VCaP (cell line): Measurements from ENCODE around the gene FRK.
"Not testable (repeated sequence)": the region's sequence is repeated elsewhere in the genome, so short reads cannot be mapped to it uniquely, and the experiment has no call there.

Experiments used
- H3K27ac ChIP-seq: fragments of 450-650 bp; 2 replicates; pipeline ENCODE4 v1.5.1; 2017
- TF ChIP-seq, protein P1 (sequence below): fragments of 450-650 bp; conservative IDR thresholded peaks from 2 replicates; pipeline ENCODE4 v1.5.1; 2017; ENCODE audit warnings: mild to moderate bottlenecking, moderate library complexity

The FRK gene

GRCh38 chr6:115969207-115969929 lies 91.3 kb downstream of the FRK start:
- no peak overlapping the region for H3K27ac ChIP-seq
- TF ChIP-seq, protein P1, sequence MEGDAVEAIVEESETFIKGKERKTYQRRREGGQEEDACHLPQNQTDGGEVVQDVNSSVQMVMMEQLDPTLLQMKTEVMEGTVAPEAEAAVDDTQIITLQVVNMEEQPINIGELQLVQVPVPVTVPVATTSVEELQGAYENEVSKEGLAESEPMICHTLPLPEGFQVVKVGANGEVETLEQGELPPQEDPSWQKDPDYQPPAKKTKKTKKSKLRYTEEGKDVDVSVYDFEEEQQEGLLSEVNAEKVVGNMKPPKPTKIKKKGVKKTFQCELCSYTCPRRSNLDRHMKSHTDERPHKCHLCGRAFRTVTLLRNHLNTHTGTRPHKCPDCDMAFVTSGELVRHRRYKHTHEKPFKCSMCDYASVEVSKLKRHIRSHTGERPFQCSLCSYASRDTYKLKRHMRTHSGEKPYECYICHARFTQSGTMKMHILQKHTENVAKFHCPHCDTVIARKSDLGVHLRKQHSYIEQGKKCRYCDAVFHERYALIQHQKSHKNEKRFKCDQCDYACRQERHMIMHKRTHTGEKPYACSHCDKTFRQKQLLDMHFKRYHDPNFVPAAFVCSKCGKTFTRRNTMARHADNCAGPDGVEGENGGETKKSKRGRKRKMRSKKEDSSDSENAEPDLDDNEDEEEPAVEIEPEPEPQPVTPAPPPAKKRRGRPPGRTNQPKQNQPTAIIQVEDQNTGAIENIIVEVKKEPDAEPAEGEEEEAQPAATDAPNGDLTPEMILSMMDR = no peak

DNA sequence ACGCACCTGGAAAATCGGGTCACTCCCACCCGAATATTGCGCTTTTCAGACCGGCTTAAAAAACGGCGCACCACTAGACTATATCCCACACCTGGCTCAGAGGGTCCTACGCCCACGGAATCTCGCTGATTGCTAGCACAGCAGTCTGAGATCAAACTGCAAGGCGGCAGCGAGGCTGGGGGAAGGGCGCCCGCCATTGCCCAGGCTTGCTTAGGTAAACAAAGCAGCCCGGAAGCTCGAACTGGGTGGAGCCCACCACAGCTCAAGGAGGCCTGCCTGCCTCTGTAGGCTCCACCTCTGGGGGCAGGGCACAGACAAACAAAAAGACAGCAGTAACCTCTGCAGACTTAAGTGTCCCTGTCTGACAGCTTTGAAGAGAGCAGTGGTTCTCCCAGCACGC lies 100.4 kb downstream of the FRK start:
- H3K27ac ChIP-seq = not testable (repeated sequence)

DNA sequence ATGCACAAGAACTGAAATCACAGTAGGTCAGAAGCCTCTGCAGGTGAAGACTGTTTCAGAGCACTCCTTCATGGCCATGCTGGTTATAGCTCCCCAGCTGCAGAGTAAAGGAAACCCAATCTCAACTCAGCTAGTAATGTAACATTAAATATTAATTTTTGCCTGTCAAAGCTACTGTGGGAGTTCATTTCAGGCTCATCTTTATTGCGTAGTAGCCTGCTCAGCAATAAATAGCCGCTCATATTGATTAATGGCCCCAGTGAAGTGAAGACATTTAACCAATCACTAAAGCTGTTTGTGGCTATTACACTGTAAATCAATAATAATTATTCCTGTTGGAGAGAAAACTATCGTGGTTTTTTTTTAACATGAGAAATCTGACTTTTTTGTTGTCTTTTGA lies 101.7 kb downstream of the FRK start:
- TF ChIP-seq, protein P1 = no peak

DNA sequence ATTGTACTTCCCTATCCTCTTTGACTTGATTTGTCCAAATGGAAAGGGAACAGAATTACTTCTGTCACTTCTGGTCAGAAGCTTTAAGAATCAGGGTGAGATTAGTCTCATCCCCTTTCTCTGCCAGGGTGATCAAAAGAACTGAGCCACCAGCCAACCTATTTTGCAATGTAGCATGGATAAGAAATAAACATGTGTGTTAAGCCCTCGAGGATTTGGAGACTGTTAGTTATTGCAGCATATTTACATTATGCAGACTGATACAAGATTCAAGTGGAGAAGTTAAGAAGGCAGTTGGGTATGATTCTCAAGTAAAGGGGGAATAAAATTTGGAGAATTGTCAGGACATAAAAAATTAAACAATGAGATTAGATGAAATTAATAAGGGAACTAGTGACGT lies 106.0 kb downstream of the FRK start:
- TF ChIP-seq, protein P1 = no peak
- no peak overlapping the region for H3K27ac ChIP-seq

More for the DNA sequence above, 101.7 kb downstream of the FRK start:
- no peak overlapping the region for H3K27ac ChIP-seq

GRCh38 chr6:115948751-115949150 lies 111.9 kb downstream of the FRK start:
- TF ChIP-seq, protein P1 = no peak
- H3K27ac ChIP-seq = no peak overlapping the region

DNA sequence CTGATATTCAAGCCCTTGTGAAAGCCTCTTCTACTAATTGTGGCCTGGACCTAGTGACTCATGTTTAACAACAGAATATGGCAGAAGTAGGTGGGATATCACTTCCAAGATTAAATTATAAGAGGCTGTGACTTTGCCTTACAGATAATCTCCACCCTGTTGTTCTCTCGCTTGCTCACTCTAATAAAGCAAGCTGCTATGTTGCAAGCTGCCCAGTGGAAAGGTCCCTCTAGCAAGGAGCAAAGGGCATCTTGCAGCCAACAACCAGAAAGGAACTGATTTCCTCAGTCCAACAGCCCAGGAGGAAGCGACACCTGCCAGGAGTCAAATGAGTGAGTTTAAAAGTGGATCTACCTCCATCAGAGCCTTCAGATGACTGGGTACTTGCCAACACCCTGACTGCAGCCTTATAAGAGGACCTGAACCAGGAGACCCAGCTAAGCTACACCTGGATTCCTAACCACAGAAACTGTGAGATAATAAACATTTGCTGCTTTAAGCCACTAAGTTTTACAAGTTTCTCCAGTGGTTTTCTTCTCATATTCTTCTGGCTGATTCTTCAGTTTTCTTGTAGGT lies 112.6 kb downstream of the FRK start:
- TF ChIP-seq, protein P1 = no peak

GRCh38 chr6:115945812-115946211 lies 114.9 kb downstream of the FRK start:
- no peak overlapping the region for H3K27ac ChIP-seq
- TF ChIP-seq, protein P1 = no peak

More for the DNA sequence above, 112.6 kb downstream of the FRK start:
- H3K27ac ChIP-seq = no peak overlapping the region

DNA sequence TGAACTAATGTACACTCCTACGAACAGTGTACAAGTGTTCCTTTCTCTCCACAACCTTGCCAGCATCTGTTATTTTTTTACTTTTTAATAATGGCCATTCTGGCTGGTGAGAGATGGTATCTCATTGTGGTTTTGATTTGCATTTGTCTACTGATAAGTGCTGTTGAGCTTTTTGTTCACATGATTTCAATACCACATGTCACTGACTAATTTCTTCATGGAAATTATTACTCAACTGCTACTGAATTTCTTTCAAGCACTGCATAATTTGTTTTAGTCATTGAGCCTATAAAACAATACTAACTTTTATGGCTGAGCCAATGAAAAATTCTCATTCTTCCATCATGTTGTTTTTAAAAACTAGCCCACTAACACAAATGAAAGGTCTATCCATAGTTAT lies 115.4 kb downstream of the FRK start:
- TF ChIP-seq, protein P1 = no peak
- no peak overlapping the region for H3K27ac ChIP-seq

- H3K27ac ChIP-seq = not testable (repeated sequence)
These were observed 115.9 kb downstream of the FRK start for GRCh38 chr6:115944829-115945228.

DNA sequence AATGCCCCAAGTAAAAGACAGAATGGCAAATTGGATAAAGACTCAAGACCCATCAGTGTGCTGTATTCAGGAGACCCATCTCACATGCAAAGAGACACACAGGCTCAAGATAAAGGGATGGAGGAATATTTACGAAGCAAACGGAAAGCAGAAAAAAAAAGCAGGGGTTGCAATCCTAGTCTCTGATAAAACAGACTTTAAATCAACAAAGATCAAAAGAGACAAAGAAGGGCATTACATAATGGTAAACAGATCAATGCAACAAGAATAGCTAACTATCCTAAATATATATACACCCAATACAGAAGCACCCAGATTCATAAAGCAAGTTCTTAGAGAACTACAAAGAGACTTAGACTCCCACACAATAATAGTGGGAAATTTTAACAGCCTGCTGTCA lies 123.2 kb downstream of the FRK start:
- H3K27ac ChIP-seq = not testable (repeated sequence)
